ENCODE data around the gene ADAM19.

DNA sequence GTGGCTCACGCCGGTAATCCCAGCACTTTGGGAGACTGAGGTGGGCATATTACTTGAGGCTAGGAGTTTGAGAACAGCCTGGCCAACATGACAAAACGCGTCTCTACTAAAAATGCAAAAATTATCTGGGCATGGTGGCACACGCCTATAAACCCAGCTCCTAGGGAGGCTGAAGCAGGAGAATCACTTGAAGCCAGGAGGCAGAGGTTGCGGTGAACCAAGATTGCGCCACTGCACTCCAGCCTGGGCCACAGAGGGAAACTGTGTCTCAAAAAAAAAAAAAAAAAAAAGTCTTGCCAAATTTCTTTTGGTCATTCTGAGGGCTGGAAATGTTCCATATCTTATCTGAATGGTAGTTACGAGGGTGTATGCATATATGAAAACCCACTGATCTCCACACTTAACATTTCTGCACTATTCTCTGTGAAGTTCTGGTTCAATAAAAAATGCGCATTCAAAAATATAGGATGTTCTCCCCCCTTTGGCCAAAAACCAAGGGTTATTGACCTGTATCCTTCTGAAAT lies 129.1 kb downstream of the ADAM19 start:
- TF ChIP-seq POLR2A (IDR thresholded peaks at IDR 0.05) = no peak
- TF ChIP-seq, protein P1, sequence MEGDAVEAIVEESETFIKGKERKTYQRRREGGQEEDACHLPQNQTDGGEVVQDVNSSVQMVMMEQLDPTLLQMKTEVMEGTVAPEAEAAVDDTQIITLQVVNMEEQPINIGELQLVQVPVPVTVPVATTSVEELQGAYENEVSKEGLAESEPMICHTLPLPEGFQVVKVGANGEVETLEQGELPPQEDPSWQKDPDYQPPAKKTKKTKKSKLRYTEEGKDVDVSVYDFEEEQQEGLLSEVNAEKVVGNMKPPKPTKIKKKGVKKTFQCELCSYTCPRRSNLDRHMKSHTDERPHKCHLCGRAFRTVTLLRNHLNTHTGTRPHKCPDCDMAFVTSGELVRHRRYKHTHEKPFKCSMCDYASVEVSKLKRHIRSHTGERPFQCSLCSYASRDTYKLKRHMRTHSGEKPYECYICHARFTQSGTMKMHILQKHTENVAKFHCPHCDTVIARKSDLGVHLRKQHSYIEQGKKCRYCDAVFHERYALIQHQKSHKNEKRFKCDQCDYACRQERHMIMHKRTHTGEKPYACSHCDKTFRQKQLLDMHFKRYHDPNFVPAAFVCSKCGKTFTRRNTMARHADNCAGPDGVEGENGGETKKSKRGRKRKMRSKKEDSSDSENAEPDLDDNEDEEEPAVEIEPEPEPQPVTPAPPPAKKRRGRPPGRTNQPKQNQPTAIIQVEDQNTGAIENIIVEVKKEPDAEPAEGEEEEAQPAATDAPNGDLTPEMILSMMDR (IDR thresholded peaks at IDR 0.05) = no peak
